Suppressor macrophage treated with lipopolysaccharide for 4 hours (primary cell): ENCODE measurements around the gene DCLK1.
"Not testable (repeated sequence)": the region's sequence is repeated elsewhere in the genome, so short reads cannot be mapped to it uniquely, and the experiment has no call there.

ENCODE experiments used
- DNase-seq: peaks from one replicate; pipeline ENCODE4 v3.0.0-alpha.2; 2020

The DCLK1 gene

GRCh38 chr13:36082806-36083205 is 48.4 kb downstream of the DCLK1 start:
- no peak for DNase-seq

- no peak for DNase-seq
Measured at GRCh38 chr13:36082396-36082795, 48.8 kb downstream of the DCLK1 start.

DNA sequence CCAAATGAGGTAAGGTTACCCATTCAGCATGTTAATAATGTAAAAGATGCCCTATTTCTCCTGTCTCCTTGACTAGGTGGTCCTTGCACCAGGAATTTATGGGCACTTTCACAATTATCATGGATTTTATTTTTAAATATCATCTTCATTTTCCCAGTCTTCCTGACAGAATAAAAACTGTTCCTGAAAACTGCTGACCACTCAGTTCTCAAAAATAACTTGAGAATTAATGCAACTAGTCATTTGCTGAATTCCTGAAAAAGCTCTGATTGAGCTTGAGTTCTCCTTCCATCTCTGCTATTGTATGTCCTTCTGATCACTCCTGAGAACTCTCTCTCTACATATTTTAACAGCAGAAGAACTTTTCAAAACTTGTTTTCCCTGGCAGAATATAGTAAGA is 55.0 kb downstream of the DCLK1 start:
- no peak for DNase-seq

DNA sequence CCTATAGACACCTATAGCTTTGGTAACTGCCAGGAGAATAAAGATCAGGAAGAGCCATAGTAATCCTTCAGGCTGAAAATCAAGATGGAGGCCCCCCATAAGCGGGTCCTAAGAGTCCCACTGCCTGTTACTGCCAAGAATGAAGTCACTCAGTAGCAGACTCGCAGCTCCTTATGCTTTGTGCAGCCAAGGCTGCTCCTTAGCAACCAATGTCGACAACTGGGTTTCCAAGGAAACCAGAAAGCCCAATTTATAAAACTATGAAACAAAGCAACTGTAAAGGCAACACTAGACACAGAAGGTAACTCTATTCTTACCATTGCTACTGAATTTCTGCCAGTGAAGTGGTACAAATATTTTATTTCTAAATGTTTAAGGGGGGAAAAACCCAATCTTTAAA is 56.5 kb downstream of the DCLK1 start:
- no peak for DNase-seq

DNA sequence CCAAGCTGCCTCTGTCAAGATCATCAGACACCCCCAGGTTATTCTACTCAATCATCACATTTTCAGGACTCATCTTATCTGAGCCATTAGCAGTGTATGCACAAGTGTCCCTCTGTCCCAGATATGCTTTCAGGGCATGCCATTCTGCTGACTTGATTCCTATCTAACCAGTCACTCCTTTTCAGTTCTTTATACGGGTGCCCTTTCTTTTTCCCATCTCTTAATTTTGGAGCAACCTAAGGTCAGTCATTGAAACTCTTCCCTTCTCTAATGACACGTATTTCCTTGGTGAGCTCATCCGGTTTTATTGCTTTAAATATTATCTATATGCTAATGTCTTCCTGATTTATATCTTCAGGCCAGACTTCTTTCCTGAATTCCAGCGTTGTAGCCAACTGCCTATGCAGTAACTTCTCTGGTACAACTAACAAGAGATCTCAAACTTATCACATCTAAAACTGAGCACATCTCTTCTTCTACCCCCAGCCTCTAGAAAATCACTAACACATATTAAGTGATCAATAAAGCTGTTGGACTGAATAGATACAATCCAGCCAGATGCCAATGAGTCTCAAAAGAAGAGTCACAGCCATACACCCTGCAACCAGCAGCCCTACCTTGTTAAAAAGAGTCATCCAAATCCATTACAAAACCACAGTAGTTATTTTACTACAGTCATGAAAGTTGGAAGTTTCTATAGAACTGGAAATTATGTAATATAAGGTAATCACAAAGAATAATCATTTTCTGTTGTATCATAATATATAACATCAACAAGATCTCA is 58.8 kb downstream of the DCLK1 start:
- no peak for DNase-seq

GRCh38 chr13:36070504-36071192 is 60.5 kb downstream of the DCLK1 start:
- not testable (repeated sequence) for DNase-seq

GRCh38 chr13:36069881-36070366 is 61.3 kb downstream of the DCLK1 start:
- DNase-seq: no peak

DNA sequence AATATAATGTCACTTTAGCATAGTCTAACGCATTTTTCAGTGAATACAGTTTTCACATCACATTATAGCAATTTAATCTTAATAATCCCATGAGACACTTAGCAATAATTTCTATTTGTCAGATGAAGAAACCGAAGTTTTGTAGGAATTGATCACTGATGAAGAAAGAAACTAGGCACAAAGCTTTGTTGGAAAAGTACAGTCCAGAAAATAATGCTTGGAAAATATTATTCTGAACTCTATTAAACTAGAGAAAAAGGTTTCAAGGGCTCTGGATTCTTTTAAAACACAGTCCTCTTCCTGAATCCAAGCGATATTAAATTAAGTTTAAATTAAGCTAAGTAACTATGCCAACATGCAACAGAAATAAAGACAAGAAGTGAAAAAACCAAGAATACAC is 62.2 kb downstream of the DCLK1 start:
- DNase-seq: no peak

GRCh38 chr13:36068566-36068965 is 62.6 kb downstream of the DCLK1 start:
- no peak for DNase-seq

GRCh38 chr13:36067746-36068381 is 63.3 kb downstream of the DCLK1 start:
- no peak for DNase-seq

DNA sequence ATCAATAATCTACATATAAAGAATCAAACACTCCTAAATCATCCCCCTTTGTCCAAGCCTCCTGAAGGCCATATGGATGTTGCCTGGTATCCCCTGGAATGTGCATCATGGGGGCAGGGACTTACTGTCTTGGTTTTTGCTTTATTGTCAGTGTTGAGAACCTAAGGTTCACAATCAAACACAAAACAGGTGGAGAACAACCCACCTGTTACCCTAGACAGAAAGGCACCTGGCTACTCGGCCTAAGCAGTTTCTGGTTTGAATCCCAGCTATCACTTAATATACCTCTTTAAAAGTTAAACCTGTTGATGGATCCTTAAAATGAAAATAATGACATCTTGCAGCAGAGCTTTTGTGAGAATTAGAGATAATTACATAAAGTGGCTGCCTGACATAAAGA is 68.9 kb downstream of the DCLK1 start:
- DNase-seq: no peak

GRCh38 chr13:36061621-36062020 is 69.6 kb downstream of the DCLK1 start:
- DNase-seq: no peak

GRCh38 chr13:36061054-36061453 is 70.1 kb downstream of the DCLK1 start:
- no peak for DNase-seq

GRCh38 chr13:36059321-36059720 is 71.9 kb downstream of the DCLK1 start:
- no peak for DNase-seq

GRCh38 chr13:36058116-36058515 is 73.1 kb downstream of the DCLK1 start:
- no peak for DNase-seq

DNA sequence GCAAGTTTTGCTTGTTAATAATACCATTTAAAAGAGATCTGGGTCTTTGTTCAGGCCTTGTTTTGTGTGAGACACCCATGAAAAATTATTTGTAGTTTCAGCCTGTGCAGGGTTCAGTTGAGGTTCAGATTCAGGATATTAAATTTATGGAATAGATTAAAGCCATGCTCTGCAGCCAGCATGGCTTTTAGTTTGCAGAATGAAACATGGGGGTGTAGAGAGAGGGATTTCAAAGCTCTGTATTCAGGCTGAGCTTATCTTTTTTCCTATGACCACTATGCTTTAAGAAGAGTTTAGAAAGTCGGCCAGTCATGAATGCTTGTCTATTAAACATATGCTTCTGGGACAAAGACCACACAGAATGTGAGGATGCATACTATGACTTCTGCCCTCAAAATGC is 73.6 kb downstream of the DCLK1 start:
- DNase-seq: no peak

DNA sequence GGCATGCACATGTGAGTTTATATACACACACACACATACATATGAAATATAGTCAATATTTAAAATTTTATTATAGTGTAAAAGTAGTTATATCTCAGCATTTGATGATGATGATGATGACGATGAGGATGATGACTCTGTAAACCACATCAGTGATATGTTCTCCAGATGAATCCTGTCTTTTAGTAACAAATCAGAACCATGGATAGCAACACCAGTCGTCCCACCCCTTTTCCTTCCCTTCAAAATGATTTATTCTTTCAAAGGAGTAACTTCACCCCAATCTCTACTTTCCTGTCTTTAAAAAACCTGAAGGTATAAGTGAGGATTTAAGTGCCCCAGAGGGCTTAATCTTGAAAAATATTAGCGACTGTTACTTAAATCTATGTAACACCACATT is 74.1 kb downstream of the DCLK1 start:
- DNase-seq: no peak

DNA sequence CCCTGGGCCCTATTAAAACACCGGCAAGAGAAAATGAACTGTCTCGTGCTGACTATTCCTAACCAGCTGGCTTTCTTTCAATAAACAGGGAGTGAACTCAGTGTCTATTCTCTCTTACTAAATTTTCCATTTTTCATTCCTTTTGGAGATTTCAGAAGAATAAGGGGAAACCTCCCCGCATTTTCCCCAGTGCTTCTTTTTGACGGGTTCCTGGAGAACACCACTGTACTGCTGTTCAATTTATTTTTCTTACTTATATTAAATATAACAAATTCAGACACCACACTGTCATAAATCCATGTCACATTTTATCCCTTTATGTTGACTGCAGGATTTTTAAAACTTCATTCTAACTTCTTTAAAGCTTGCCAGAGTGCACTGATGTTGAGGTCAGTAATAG is 75.8 kb downstream of the DCLK1 start:
- DNase-seq: no peak

GRCh38 chr13:36054041-36054440 is 77.1 kb downstream of the DCLK1 start:
- no peak for DNase-seq

DNA sequence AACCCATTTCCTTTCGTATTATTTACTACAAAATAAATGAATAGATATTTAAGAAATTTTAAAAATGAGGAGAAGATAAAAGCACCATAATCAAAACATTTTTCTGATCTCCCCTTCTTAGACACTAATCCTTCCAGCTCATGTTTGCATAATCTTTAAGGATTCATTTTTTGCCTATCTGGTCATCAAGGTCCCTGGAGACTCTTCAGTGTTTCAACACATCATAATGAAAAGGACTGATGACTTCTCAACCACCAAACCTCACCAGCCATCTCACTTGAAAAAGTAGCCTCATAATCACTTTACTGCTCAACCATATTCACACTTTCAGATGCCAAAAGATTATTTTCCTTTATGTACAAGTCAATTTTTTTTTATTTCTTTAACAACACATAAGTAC is 80.1 kb downstream of the DCLK1 start:
- no peak for DNase-seq

DNA sequence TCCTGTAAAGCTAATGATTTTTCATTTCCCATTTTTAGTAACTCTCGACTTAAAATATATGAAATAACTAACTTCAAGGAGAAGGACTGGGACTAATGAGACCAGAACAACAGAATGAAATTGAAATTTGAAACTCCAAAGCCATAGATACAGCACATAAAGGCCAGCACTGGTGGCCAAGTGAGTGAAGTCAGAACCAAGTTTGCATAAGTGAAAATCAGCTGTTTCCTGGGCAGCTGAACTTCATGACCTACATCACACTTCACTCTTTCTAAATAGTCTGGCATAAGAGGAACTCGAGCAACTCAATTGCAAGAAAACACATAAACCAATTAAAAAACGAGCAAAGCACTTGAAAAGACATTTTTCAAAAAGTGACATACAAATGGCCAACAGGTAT is 84.5 kb downstream of the DCLK1 start:
- no peak for DNase-seq

DNA sequence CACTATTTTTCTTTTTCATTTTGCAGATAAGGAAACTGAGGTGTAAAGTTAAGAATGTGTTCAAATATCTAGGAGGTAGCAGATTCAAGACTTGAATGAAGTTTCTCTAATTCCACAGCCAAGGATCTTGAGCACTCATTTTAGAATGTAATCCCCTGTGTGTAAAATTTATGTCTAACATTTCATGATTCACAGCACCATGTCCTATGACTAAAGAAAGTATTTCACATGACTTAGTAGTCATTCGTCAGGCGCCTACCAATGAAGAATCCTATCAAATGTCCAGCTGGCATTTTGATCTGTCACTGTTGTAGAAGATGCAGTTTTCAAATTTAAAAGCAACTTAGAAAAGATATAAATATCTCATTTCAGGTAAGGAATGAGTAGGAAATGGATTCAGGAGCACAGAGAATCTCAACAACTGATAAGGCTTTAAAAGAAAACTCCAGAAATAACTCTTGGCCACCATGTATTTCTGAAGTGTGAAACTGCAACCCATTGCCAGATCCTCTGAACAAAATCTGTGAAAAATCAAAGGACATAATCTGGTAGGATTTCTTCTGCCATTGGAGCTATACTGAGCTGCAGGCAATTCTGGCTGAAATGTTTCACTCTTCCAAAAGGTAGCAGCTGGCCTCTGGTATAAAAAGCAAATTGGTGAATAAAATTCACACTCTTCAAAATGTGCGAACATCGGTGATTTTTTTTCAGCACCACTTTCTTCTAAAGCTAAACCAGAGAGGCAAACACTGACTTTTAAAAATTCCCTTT is 92.2 kb downstream of the DCLK1 start:
- DNase-seq: no peak

GRCh38 chr13:36033035-36033434 is 98.1 kb downstream of the DCLK1 start:
- no peak for DNase-seq
